BLaER1 (cell line): ENCODE measurements around the gene PTPRN2.
"Not testable (repeated sequence)": the region's sequence is repeated elsewhere in the genome, so short reads cannot be mapped to it uniquely, and the experiment has no call there.

Experiments
- H3K27ac ChIP-seq: shearing (Covaris generic); formaldehyde crosslinking; 2 replicates; pipeline ENCODE4 v1.8.1; 2022
- H3K27me3 ChIP-seq: shearing (Covaris generic); formaldehyde crosslinking; 2 replicates; pipeline ENCODE4 v1.8.1; 2022
- H3K36me3 ChIP-seq: shearing (Covaris generic); formaldehyde crosslinking; 2 replicates; pipeline ENCODE4 v1.8.1; 2022
- H3K4me1 ChIP-seq: shearing (Covaris generic); formaldehyde crosslinking; 2 replicates; pipeline ENCODE4 v1.8.1; 2022
- H3K4me2 ChIP-seq: shearing (Covaris generic); formaldehyde crosslinking; 2 replicates; pipeline ENCODE4 v1.8.1; 2022
- H3K4me3 ChIP-seq: shearing (Covaris generic); formaldehyde crosslinking; 2 replicates; pipeline ENCODE4 v1.8.1; 2022
- H3K9ac ChIP-seq: shearing (Covaris generic); formaldehyde crosslinking; 2 replicates; pipeline ENCODE4 v1.8.1; 2022
- H3K9me3 ChIP-seq: shearing (Covaris generic); formaldehyde crosslinking; 2 replicates; pipeline ENCODE4 v1.8.1; 2022
- H4K20me1 ChIP-seq: shearing (Covaris generic); formaldehyde crosslinking; 2 replicates; pipeline ENCODE4 v1.8.1; 2022
- Cebpa-rat ChIP-seq: shearing (Covaris generic); IDR thresholded peaks from 2 replicates; pipeline ENCODE4 v1.8.1; 2022

Gene PTPRN2

GRCh38 chr7:157900556-157900955 is 687.1 kb downstream of the PTPRN2 start:
- Histone ChIP-seq H3K9me3 (no peaks in the 10 kb centered on the region), H3K4me2 (no peak overlapping the region), H3K27me3 (no peaks in the 10 kb centered on the region), H3K9ac (no peak overlapping the region), H3K36me3 (no peaks in the 10 kb centered on the region), H4K20me1 (no peaks in the 10 kb centered on the region), H3K4me1 (peaks cover 27% of the 10 kb centered on the region), H3K27ac (no peak overlapping the region), H3K4me3 (no peak overlapping the region)
- no peak for TF ChIP-seq Cebpa-rat

- Histone ChIP-seq H3K4me3 (no peak overlapping the region), H3K27me3 (no peaks in the 10 kb centered on the region), H3K4me1 (peaks cover 27% of the 10 kb centered on the region), H3K9me3 (no peaks in the 10 kb centered on the region), H3K36me3 (no peaks in the 10 kb centered on the region), H4K20me1 (no peaks in the 10 kb centered on the region), H3K9ac (no peak overlapping the region), H3K27ac (no peak overlapping the region), H3K4me2 (no peak overlapping the region)
- no peak for TF ChIP-seq Cebpa-rat
Observed at GRCh38 chr7:157900011-157900410, 687.6 kb downstream of the PTPRN2 start.

GRCh38 chr7:157898802-157899505 is 688.7 kb downstream of the PTPRN2 start:
- H3K9ac ChIP-seq: no peak overlapping the region
- TF ChIP-seq Cebpa-rat: 0 out of 2 replicates have a peak, but pooled peaks have one; percentile 36
- H3K36me3 ChIP-seq: no peaks in the 10 kb centered on the region
- H3K27me3 ChIP-seq: no peaks in the 10 kb centered on the region
- peaks cover 27% of the 10 kb centered on the region for H3K4me1 ChIP-seq
- no peak overlapping the region for H3K4me2 ChIP-seq
- H3K27ac ChIP-seq: no peak overlapping the region
- H3K9me3 ChIP-seq: no peaks in the 10 kb centered on the region
- no peak overlapping the region for H3K4me3 ChIP-seq
- no peaks in the 10 kb centered on the region for H4K20me1 ChIP-seq

- Histone ChIP-seq H3K4me1 (peaks cover 29% of the 10 kb centered on the region), H3K27me3 (no peaks in the 10 kb centered on the region), H3K36me3 (no peaks in the 10 kb centered on the region), H4K20me1 (no peaks in the 10 kb centered on the region), H3K4me3 (no peak overlapping the region), H3K27ac (no peak overlapping the region), H3K4me2 (no peak overlapping the region), H3K9ac (no peak overlapping the region), H3K9me3 (no peaks in the 10 kb centered on the region)
- no peak for TF ChIP-seq Cebpa-rat
Observed at GRCh38 chr7:157898261-157898660, 689.4 kb downstream of the PTPRN2 start.

GRCh38 chr7:157897681-157898080 is 689.9 kb downstream of the PTPRN2 start:
- no peak overlapping the region for H3K4me3 ChIP-seq
- no peaks in the 10 kb centered on the region for H3K9me3 ChIP-seq

GRCh38 chr7:157896774-157897555 is 690.7 kb downstream of the PTPRN2 start:
- Histone ChIP-seq H3K4me2 (no peak overlapping the region), H3K36me3 (no peaks in the 10 kb centered on the region), H3K9ac (no peak overlapping the region), H3K4me3 (no peak overlapping the region), H3K27ac (no peak overlapping the region), H3K27me3 (no peaks in the 10 kb centered on the region), H4K20me1 (no peaks in the 10 kb centered on the region), H3K9me3 (no peaks in the 10 kb centered on the region), H3K4me1 (peaks cover 30% of the 10 kb centered on the region)
- no peak for TF ChIP-seq Cebpa-rat

More at GRCh38 chr7:157897681-157898080, 689.9 kb downstream of the PTPRN2 start:
- no peak overlapping the region for H3K27ac ChIP-seq
- TF ChIP-seq Cebpa-rat: no peak
- no peak overlapping the region for H3K4me2 ChIP-seq
- H3K9ac ChIP-seq: no peak overlapping the region
- no peaks in the 10 kb centered on the region for H3K27me3 ChIP-seq
- peaks cover 29% of the 10 kb centered on the region for H3K4me1 ChIP-seq
- H3K36me3 ChIP-seq: no peaks in the 10 kb centered on the region
- H4K20me1 ChIP-seq: no peaks in the 10 kb centered on the region

- not testable (repeated sequence) for H3K9ac ChIP-seq, H3K27ac ChIP-seq, H3K36me3 ChIP-seq, H3K4me2 ChIP-seq, H3K4me3 ChIP-seq, H4K20me1 ChIP-seq, H3K27me3 ChIP-seq, H3K9me3 ChIP-seq
- peaks cover 37% of the 10 kb centered on the region for H3K4me1 ChIP-seq
Observed at GRCh38 chr7:157896376-157896675, 691.3 kb downstream of the PTPRN2 start.

GRCh38 chr7:157895520-157896375 is 691.9 kb downstream of the PTPRN2 start:
- no peak overlapping the region for H3K27ac ChIP-seq
- peaks cover 43% of the 10 kb centered on the region for H3K4me1 ChIP-seq
- H3K9me3 ChIP-seq: no peaks in the 10 kb centered on the region
- H3K9ac ChIP-seq: no peak overlapping the region
- no peak for TF ChIP-seq Cebpa-rat
- no peak overlapping the region for H3K4me3 ChIP-seq
- no peak overlapping the region for H3K4me2 ChIP-seq
- no peaks in the 10 kb centered on the region for H3K36me3 ChIP-seq
- no peaks in the 10 kb centered on the region for H3K27me3 ChIP-seq
- no peaks in the 10 kb centered on the region for H4K20me1 ChIP-seq

- not testable (repeated sequence) for H3K27ac ChIP-seq, H3K9me3 ChIP-seq, H3K27me3 ChIP-seq, H3K9ac ChIP-seq, H3K4me3 ChIP-seq, H3K36me3 ChIP-seq, H4K20me1 ChIP-seq
- peak overlapping the region; percentile 44 for H3K4me2 ChIP-seq
- peaks cover 49% of the 10 kb centered on the region for H3K4me1 ChIP-seq
Observed at GRCh38 chr7:157895098-157895497, 692.5 kb downstream of the PTPRN2 start.

GRCh38 chr7:157893535-157894044 is 694.0 kb downstream of the PTPRN2 start:
- Histone ChIP-seq H3K4me2 (no peak overlapping the region), H4K20me1 (no peaks in the 10 kb centered on the region), H3K4me3 (no peak overlapping the region), H3K36me3 (no peaks in the 10 kb centered on the region), H3K4me1 (peaks cover 62% of the 10 kb centered on the region), H3K27me3 (no peaks in the 10 kb centered on the region), H3K27ac (no peak overlapping the region), H3K9me3 (no peaks in the 10 kb centered on the region), H3K9ac (no peak overlapping the region)
- TF ChIP-seq Cebpa-rat: no peak
